NOMO-1 treated with DMSO at 0.1 percent for 48 hours (cell line): ENCODE measurements around the gene SLC26A2.

Source experiments
- DNase-seq: peaks from one replicate; lab custom pipeline; 2025; ENCODE audit not compliant: unreplicated experiment; lab: John Stamatoyannopoulos, UW

Gene SLC26A2

DNA sequence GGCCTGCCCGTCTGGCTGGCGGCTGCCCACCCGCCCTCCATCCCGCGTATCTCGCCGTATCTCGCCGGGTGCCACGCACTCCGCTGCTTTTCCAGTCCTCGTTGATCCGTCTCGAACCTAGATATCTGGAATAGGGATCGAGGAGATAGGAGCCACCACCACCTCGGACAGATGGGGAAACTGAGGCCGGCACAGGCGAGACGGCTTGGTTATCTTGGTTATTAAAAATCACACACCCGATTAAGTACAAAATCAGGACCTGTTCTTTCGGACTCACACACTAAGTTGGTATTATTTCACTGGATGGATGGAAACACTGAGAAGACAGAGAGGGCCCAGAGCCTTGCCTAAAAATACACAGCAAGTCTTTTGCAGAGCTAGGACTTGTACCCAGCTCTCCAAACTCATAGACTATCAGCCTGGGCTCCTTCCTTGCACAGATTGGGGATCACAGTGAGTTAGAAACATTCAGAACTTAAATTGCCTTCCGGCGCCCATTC is 678 bp downstream of the SLC26A2 start:
- DNase-seq, result no peak

DNA sequence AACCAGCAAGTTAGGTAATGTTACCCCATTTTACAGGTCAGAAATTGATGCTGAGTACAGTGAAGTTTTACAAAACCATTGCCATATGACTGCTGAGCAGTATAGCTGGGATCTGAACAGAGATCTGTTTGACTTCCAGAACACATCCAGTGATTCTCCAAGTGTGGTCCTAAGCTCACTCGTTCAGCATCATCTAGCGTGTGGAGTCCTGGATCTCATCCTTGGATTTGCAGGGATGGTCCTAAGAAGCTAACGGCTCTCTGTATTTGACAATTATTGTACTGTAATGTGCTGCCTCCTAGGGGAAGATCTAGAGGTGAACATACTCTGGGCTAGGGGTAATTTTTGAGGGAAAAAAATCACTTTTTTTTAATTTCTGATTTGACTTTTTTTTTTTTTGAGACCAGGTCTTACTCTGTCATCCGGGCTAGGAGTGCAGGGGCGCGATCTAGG is 1.4 kb downstream of the SLC26A2 start:
- peak; percentile 13 for DNase-seq

DNA sequence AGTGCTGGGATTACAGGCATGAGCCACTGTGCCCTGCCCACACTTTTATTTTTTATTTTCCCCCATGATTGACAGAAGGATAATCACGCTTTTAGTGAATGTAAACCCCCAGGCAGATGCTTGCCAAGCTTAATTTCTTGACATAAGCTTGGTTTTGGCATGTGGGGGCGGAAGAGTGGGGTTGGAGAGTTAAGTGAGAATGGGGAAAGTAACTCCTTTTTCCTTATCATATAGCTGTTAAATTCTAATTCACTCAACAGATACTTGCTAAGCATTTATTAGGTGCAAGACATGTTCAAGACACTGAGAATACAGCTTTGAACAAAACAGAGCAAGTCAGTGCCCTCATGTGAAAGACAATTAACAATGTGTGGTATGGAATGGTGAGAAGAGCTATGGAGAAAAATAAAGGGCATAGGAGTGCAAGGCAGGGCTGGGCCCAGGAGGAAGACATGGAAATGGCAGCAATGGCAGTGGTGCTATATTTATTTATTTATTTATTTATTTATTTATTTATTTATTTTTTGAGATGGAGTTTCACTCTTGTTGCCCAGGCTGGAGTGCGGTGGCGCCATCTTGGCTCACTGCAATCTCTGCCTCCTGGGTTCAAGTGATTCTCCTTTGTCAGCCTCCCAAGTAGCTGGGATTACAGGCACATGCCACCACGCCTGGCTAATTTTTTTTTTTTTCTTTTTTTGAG is 2.2 kb downstream of the SLC26A2 start:
- DNase-seq, result no peak

DNA sequence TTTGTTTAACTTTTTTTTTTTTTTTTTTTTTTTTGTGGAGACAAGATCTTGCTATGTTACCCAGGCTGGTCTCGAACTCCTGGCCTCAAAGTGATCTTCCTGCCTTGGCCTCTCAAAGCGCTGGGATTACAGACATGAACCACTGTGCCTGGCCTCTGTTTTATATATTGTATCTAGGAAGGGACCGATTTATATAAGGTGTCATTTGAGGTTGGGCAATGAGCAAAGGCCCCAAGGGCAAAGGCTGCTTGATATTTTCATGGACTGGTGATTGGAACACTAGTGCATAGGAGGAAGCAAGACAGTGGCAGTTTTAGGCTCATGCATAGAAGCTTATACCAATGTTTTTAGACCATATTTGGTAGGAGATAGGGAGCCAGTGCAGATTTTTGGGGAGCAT is 3.2 kb downstream of the SLC26A2 start:
- no peak for DNase-seq

DNA sequence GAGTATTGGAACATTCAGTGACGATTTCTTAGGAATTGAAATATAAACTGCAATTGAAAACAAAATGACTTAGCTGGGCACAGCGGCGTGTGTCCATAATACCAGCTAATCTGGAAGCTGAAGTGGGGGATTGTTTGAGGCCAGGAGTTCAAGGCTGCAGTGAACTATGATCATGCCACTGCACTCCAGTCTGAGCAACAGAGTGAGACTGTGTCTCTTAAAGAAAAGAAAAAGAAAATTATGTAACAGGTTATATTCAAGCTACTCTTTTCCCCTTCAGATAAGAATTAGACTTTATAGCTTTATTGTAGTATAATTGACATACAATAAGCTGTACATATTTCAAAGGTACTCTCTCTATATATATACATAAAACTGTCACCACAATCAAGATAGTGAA is 6.4 kb downstream of the SLC26A2 start:
- no peak for DNase-seq

DNA sequence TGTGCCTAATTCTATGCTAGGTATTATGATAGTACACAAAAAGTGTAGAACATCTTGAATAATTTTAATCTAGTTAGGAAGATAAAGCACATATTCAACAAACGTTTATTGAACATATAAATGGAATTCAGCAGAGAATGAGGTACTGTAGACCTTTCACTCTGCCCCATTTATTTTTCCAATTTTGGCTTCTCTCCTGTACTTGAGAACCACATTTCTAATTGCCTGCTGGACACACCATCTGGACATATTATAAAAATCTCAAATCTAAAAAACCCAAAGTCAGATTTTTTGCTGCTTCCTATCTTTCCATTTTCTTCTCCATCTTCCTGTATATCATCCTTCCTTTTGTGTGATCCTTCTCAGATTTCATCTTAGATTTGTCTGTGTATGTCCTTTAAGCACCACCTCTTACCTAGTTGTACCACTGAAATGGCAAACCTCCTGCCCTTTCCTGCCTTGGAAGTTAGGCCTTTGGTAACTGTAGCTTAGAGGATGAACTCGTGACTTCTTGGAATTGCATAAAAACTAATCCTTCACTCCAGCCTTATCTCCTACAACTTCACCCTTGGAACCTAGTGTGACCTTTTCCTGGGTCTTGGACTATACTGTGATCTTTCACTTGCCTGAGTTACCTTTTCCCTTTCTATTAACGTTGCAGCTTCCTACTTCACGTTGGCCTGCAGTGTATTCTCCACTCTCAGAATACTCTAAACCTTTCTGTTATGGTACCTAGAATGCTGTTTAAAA is 8.8 kb downstream of the SLC26A2 start:
- DNase-seq, result no peak

DNA sequence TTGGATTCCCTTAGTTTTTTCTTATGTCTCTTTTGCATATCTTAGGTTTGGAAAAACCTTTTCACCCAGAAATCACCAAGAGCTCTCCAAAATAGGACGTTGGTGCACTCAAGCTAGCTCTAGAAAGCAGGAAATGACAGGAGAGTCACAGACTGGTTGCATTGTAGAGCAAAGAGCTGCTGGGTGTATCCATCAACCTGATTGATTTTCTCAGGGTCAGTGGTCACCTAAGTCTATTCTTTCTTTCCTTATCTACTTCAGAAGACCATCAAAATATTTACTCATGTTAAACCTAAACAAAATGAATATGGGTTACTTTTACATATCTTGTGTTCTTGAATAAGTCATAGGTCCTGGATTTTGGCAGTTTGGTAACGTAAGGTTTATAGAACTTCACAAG is 14.9 kb downstream of the SLC26A2 start:
- no peak for DNase-seq

DNA sequence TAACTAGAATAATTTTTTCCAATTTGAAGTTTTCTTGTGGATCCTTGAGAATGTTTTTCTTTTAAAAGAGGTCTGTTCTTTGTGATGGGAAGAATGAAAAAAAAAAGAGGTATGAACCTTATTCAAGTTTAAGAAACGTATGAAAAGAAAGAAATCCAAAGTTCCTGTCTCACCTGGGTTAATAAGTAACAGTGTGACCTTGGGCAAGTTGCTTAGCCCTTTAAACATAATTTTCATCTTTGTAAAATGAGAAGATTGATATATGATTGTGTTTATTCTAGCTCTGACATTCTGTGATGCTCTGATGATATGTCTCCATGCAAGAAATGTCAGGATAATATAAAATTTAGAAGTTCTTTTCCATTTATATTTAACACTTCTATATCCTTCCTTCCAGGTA is 19.3 kb downstream of the SLC26A2 start:
- DNase-seq, result no peak

DNA sequence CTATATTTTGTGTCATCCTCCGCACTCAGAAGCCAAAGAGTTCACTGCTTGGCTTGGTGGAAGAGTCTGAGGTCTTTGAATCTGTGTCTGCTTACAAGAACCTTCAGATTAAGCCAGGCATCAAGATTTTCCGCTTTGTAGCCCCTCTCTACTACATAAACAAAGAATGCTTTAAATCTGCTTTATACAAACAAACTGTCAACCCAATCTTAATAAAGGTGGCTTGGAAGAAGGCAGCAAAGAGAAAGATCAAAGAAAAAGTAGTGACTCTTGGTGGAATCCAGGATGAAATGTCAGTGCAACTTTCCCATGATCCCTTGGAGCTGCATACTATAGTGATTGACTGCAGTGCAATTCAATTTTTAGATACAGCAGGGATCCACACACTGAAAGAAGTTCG is 20.6 kb downstream of the SLC26A2 start:
- DNase-seq, result no peak

DNA sequence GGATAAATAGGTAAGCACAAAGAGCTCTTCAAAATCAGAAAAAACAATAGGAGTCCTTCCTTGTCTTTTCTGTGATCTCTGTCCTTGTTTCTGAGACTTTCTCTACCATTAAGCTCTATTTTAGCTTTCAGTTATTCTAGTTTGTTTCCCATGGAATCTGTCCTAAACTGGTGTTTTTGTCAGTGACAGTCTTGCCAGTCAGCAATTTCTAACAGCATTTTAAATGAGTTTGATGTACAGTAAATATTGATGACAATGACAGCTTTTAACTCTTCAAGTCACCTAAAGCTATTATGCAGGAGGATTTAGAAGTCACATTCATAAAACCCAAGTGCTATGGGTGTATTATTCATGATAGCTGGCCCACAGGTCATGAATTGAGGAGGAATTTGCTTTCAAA is 21.9 kb downstream of the SLC26A2 start:
- DNase-seq, result no peak

DNA sequence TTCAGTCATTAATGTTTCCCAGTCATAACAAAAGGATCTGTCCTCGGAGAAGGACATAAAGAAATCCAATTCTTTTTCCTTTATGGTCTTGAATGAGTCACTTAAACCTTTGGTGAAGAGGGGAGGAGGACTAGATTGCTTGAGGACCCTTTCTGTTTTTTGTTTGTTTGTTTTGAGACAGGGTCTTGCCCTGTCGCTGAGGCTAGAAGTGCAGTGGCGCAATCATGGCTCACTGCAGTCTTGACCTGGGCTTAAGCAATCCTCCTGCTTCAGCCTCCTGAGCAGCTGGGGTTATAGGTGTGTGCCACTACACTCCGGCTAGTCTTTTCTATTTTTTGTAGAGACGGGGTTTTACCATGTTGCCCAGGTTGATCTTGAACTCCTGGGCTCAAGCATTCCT is 27.6 kb downstream of the SLC26A2 start:
- DNase-seq, result no peak

DNA sequence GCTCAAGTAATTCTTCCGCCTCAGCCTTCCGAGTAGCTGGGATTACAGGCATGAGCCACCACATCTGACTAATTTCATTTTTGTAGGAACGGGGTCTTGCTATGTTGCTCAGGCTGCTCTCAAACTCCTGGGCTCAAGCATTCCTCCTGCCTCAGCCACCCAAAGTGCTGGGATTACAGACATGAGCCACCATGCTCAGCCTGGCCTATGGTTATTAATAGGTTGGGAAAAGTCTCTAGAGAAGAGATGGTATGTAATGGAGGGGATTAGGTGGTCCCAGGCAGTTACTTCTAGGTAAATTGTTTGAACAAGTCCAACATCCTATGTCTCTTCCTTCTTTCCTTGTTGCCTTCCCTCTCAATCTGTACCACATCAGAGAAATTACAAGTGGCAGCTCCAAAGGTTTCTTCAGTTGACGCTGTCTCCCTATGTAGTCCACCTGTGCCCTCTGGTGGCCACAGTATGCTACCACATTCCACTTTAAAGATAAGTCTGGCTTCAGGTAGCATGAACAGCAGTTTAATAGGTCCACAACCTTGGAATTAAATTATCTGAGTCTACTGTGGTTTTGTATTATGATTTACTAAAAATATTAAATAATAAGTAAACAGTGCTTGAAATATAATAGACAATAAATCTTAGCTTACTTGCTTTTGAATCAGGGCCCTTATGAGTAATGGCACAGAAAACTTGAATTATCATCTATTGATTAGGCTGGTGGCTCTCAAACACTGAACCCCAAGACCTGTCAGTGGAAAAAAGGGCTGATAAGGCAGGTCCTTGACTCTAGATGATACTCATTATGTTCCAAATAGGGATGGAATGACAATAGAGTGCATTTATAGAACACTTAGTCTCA is 30.2 kb downstream of the SLC26A2 start:
- peak; percentile 57 for DNase-seq

DNA sequence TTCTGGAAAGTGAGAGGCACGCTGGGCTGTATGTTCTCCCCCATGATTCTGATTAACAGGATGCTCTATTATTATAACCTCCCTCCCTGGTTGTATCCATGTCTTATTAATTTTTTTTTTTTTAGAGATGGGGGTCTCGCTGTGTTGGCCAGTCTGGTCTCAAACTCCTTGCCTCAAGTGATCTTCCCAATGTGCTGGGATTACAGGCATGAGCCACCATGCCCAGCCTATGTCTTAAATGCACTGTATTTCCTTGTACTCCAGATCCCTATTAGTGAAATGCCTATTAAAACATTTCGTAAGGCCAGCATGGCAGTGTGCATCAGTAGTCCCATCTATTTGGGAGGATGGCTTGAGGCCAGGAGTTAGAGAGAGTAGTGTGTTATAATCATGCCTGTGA is 32.9 kb downstream of the SLC26A2 start:
- no peak for DNase-seq

DNA sequence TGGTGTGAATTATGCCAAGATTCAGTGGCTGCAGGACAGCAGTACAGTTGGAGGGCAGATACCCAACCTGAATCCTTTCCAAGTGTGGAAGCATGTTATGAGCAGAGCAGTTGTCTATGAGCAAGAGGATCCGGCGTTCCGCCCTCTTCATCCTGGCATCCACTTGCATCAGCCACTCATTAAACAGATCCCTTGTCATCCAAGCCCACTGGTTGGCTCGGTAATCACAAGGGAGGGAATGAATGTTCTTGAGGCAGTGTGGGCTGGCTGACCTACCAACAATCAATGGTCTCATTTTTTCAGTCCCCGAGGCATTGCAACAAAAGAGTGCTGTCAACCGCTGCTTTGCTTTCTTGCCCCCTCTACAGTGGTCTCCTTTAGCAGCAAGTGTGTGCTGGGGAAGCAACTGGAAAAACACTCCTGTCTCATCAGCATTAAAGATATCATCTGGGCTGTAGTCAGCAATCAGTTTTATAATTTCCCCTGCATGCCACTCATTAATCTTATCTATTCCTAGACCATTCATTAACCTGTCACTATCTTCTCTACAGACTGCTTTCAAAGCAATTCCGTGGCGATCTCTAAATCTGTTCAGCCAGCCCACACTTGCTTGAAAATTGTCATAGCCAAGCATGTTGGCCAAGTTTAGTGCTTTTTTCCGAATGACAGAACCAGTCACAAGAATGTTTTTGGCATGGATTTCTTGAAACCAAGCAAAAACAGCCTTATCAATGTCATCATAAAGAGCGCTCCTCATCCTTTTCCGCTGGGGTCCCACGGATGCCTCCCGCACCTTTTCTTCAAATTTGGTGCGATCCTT is 35.0 kb downstream of the SLC26A2 start:
- DNase-seq, result no peak

DNA sequence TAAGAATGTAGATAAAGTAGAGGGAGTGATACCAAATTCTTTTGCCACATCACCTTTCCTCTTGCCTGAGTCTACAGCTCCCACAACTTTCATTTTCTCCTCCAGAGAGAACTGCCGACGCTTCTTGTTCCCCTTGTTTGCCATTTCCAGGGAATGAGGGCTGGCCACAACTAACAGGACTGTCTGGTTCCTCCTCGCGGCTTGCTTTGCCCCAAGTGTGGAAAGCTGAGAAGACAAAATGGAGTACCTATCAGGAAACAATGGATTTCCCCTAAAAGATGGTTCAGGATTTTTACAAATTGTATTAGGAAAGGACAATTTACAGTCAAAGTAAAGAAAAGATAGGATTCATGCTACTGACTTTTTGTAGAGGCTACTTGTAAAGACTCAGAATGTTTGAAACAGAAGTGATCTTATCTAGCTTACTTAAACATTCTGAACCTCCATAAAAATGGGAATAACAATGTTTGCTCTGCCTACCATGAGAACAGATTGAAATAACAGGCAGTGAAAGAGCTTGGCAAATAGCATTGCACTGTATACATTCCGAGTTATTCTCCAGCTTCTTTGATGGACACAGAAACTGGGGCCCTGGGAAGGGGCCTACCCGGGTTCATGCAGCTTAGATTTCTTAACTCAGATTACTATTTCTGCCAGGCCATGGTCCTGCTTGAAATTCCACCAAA is 35.8 kb downstream of the SLC26A2 start:
- no peak for DNase-seq

DNA sequence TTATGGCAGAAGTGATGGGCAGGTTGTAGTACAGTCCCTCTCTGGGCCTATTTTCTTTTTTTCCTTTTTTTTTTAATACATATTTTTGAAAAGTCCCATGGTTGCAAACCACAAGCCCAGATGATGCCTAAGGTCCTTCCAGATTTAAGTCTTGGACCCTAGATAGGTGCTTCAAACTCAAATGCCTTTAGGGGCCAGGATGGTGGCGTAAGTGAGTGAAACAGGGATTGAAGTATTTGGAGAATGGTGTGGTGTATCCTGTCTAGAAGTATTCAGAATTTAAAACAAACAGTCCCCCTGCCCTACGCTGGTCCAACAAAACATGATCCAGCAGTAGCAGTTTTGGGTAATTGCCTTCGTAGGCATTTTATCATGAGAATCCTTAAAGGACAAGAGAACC is 37.7 kb downstream of the SLC26A2 start:
- DNase-seq, result no peak

DNA sequence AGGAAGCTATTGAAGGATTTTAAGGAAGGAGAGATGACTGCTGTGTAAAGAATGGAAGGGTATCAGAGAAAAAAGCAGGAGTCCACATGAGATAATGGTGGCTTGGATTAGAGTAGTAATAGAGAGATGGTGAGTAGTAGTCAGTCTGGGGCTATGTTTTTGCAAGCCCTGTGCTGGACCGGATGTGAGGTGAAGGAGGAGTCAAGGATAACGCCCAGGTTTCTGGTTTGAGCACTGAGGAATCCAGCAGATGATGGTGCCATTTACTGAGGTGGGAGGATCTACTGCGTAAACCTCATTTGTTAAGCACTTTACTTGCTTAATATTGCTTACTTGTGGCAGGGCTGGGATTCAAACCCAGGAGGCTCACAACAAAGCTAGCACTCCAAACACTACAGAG is 38.8 kb downstream of the SLC26A2 start:
- DNase-seq, result no peak

DNA sequence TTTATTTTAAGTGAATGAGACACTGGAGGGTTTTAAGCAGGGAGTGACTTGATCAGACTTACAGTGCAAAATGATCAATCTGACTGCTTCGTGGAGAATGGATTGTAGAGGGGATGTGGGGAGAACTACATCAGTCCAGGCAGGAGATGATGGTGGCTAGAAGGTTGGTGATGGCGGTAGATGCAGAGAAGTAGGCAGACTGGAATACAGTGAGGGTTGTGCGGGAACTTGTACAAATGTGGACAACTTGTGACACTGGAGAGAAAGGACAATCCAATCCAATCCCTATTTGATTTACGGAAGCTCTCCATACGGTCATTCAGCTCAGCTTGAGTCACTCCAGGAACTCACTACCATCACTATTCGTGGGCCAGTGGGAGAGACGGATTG is 39.3 kb downstream of the SLC26A2 start:
- no peak for DNase-seq

DNA sequence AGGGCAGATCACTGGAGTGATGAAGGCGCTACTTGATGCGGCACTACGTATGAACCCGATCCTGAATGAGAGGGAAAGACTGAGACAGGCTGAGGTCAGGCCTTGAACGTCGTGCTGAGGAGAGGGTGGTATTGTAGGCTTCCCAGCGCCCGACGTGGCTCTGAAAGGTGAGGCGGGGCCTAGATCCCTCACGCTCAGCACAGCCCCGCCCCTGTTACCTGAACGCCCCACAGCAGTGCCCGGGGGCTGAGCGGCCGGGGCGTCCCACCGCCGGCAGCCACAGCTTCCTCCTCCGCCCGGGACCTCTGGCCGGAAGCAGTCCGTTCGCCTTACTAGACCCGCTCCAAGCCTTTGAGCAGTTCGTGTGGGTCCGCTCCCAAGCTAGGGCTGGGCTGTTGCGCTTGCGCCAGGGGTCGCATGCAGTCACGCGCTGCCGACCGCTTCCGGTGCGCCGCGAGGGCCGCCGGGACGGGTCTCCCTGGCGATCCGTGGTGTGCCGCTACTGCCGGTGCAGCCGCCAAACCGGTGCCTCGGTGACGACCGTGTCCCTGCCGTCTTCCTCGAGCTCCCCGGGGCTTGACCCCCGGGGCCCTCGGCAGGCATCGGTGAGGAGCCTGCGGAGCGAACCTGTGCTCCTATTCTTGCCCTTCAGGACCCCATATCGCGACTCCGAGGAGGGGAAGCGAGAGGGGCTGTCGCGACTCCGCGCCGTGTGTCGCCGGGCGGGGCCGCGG is 39.9 kb downstream of the SLC26A2 start, which contains the start of the genes HMGXB3 and TIGD6:
TSS of gene HMGXB3 (plus strand) at position 484 of the 734 bp plus-strand sequence. CDS start 4,114 bp downstream, outside the sequence.
TSS of gene TIGD6 (minus strand) at position 399 of the 734 bp plus-strand sequence. CDS start 4,306 bp downstream, outside the sequence.
- peak; percentile 92 for DNase-seq
